GM18508 (cell line): ENCODE results near the gene ACAP2.
"Not testable (repeated sequence)": the region's sequence is repeated elsewhere in the genome, so short reads cannot be mapped to it uniquely, and the experiment has no call there.

Source experiments
- ATAC-seq: cut with Tn5 transposase; IDR thresholded peaks from one replicate; pipeline ENCODE4 v1.9.1; 2021; ENCODE audit warnings: moderate number of reproducible peaks; ENCODE audit not compliant: insufficient read depth, unreplicated experiment

Gene ACAP2

GRCh38 chr3:195250473-195251251, 192.2 kb downstream of the ACAP2 start:
- ATAC-seq: no peak

- no peak for ATAC-seq
Observed at GRCh38 chr3:195249858-195250464, 192.9 kb downstream of the ACAP2 start.

- no peak for ATAC-seq
Observed at GRCh38 chr3:195249057-195249770, 193.6 kb downstream of the ACAP2 start.

- ATAC-seq: no peak
Observed at GRCh38 chr3:195248281-195248680, 194.5 kb downstream of the ACAP2 start.

- ATAC-seq: no peak
Observed at GRCh38 chr3:195247863-195248189, 195.0 kb downstream of the ACAP2 start.

- no peak for ATAC-seq
Observed at GRCh38 chr3:195247086-195247862, 195.5 kb downstream of the ACAP2 start.

- ATAC-seq: no peak
Observed at GRCh38 chr3:195246581-195246995, 196.2 kb downstream of the ACAP2 start.

- ATAC-seq: no peak
Observed at GRCh38 chr3:195245531-195245951, 197.3 kb downstream of the ACAP2 start.

GRCh38 chr3:195241592-195242355, 201.0 kb downstream of the ACAP2 start:
- ATAC-seq: no peak

GRCh38 chr3:195240939-195241338, 201.9 kb downstream of the ACAP2 start:
- no peak for ATAC-seq

- no peak for ATAC-seq
Observed at GRCh38 chr3:195240171-195240701, 202.6 kb downstream of the ACAP2 start.

- no peak for ATAC-seq
Observed at GRCh38 chr3:195239121-195239520, 203.7 kb downstream of the ACAP2 start.

- ATAC-seq: no peak
Observed at GRCh38 chr3:195238586-195239118, 204.2 kb downstream of the ACAP2 start.

- ATAC-seq: no peak
Observed at GRCh38 chr3:195238081-195238571, 204.7 kb downstream of the ACAP2 start.

GRCh38 chr3:195236801-195237570, 205.8 kb downstream of the ACAP2 start:
- no peak for ATAC-seq

- ATAC-seq: no peak
Observed at GRCh38 chr3:195236076-195236798, 206.6 kb downstream of the ACAP2 start.

GRCh38 chr3:195230244-195230643, 212.6 kb downstream of the ACAP2 start:
- ATAC-seq: no peak

- ATAC-seq: not testable (repeated sequence)
Observed at GRCh38 chr3:195228886-195229285, 213.9 kb downstream of the ACAP2 start.
